ENCODE data around the gene SGSM2.

Gene SGSM2

GRCh38 chr17:2338315-2338657 is 985 bp downstream of the SGSM2 start:
- H3K4me3 ChIP-seq (ENCODE audit: low read depth, low read length): peak overlapping the region; percentile 53
- TF ChIP-seq CTCF (IDR thresholded peaks at IDR 0.05; ENCODE audit: low read depth, low read length): no peak
- DNase-seq: no peak
- no peaks in the 10 kb centered on the region for H3K4me1 ChIP-seq
- no peaks in the 10 kb centered on the region for H3K9me3 ChIP-seq
- peaks cover 21% of the 10 kb centered on the region for H3K36me3 ChIP-seq
- no peaks in the 10 kb centered on the region for H3K27me3 ChIP-seq

GRCh38 chr17:2343421-2343820 is 6.1 kb downstream of the SGSM2 start:
- Histone ChIP-seq H3K9me3 (no peaks in the 10 kb centered on the region), H3K27me3 (no peaks in the 10 kb centered on the region), H3K4me1 (peaks cover 4% of the 10 kb centered on the region; the same call in 1 of the 2 replicates), H3K4me3 (ENCODE audit: low read depth, low read length) (no peak overlapping the region), H3K36me3 (no peaks in the 10 kb centered on the region)
- no peak for TF ChIP-seq CTCF (IDR thresholded peaks at IDR 0.05; ENCODE audit: low read depth, low read length)
- no peak for DNase-seq

- Histone ChIP-seq H3K27me3 (no peaks in the 10 kb centered on the region), H3K4me1 (peaks cover 4% of the 10 kb centered on the region; the same call in 1 of the 2 replicates), H3K36me3 (no peaks in the 10 kb centered on the region), H3K9me3 (no peaks in the 10 kb centered on the region), H3K4me3 (ENCODE audit: low read depth, low read length) (no peak overlapping the region)
- DNase-seq: no peak
- no peak for TF ChIP-seq CTCF (IDR thresholded peaks at IDR 0.05; ENCODE audit: low read depth, low read length)
These were observed 7.2 kb downstream of the SGSM2 start for GRCh38 chr17:2344528-2344927.

GRCh38 chr17:2346475-2346874 is 9.2 kb downstream of the SGSM2 start:
- TF ChIP-seq CTCF (IDR thresholded peaks at IDR 0.05; ENCODE audit: low read depth, low read length): no peak
- Histone ChIP-seq H3K27me3 (no peaks in the 10 kb centered on the region), H3K9me3 (no peaks in the 10 kb centered on the region), H3K4me1 (peaks cover 4% of the 10 kb centered on the region; the same call in 1 of the 2 replicates), H3K36me3 (no peaks in the 10 kb centered on the region), H3K4me3 (ENCODE audit: low read depth, low read length) (no peak overlapping the region)
- DNase-seq: no peak

- H3K4me1 ChIP-seq: peaks cover 4% of the 10 kb centered on the region; the same call in 1 of the 2 replicates
- H3K36me3 ChIP-seq: no peaks in the 10 kb centered on the region
- H3K27me3 ChIP-seq: no peaks in the 10 kb centered on the region
- no peaks in the 10 kb centered on the region for H3K9me3 ChIP-seq
- H3K4me3 ChIP-seq (ENCODE audit: low read depth, low read length): no peak overlapping the region
- DNase-seq: peak; percentile 69
- no peak for TF ChIP-seq CTCF (IDR thresholded peaks at IDR 0.05; ENCODE audit: low read depth, low read length)
These were observed 10.7 kb downstream of the SGSM2 start for GRCh38 chr17:2347805-2348685.

- H3K9me3 ChIP-seq: no peaks in the 10 kb centered on the region
- H3K27me3 ChIP-seq: no peaks in the 10 kb centered on the region
- no peak for TF ChIP-seq CTCF (IDR thresholded peaks at IDR 0.05; ENCODE audit: low read depth, low read length)
- no peak for DNase-seq
- H3K4me3 ChIP-seq (ENCODE audit: low read depth, low read length): no peak overlapping the region
- H3K4me1 ChIP-seq: peaks cover 4% of the 10 kb centered on the region; the same call in 1 of the 2 replicates
- no peaks in the 10 kb centered on the region for H3K36me3 ChIP-seq
These were observed 14.0 kb downstream of the SGSM2 start for GRCh38 chr17:2351269-2351668.

Data from BE2C (cell line).